HG02885 (cell line): ENCODE results near the gene HLA-C.
"Not testable (repeated sequence)": the region's sequence is repeated elsewhere in the genome, so short reads cannot be mapped to it uniquely, and the experiment has no call there.

Experiments
- ATAC-seq: cut with Tn5 transposase; IDR thresholded peaks from one replicate; pipeline ENCODE4 v1.9.1; 2021; ENCODE audit warnings: mild to moderate bottlenecking; ENCODE audit not compliant: unreplicated experiment, poor library complexity

HLA-C gene

GRCh38 chr6:31272436-31272835, 544 bp upstream of the HLA-C start:
- ATAC-seq, result no peak

- ATAC-seq, result peak; percentile 28
Observed at GRCh38 chr6:31270788-31271640, 878 bp downstream of the HLA-C start.

- no peak for ATAC-seq
Observed at GRCh38 chr6:31268836-31269235, 3.1 kb downstream of the HLA-C start.

- no peak for ATAC-seq
Observed at GRCh38 chr6:31268369-31268765, 3.5 kb downstream of the HLA-C start.

- no peak for ATAC-seq
Observed at GRCh38 chr6:31267651-31268368, 4.1 kb downstream of the HLA-C start.

GRCh38 chr6:31266567-31267360, 5.1 kb downstream of the HLA-C start:
- ATAC-seq, result no peak

- no peak for ATAC-seq
Observed at GRCh38 chr6:31265926-31266325, 6.0 kb downstream of the HLA-C start.

- ATAC-seq, result not testable (repeated sequence)
Observed at GRCh38 chr6:31263346-31263933, 8.5 kb downstream of the HLA-C start.

- ATAC-seq, result not testable (repeated sequence)
Observed at GRCh38 chr6:31259995-31260394, 11.9 kb downstream of the HLA-C start.

GRCh38 chr6:31252625-31253024, 19.3 kb downstream of the HLA-C start:
- ATAC-seq, result no peak

- no peak for ATAC-seq
Observed at GRCh38 chr6:31251261-31251660, 20.6 kb downstream of the HLA-C start.

- no peak for ATAC-seq
Observed at GRCh38 chr6:31249184-31249583, 22.7 kb downstream of the HLA-C start.

GRCh38 chr6:31247813-31248212, 24.1 kb downstream of the HLA-C start:
- ATAC-seq, result no peak

- ATAC-seq, result no peak
Observed at GRCh38 chr6:31246051-31246521, 25.8 kb downstream of the HLA-C start.

- ATAC-seq, result no peak
Observed at GRCh38 chr6:31243508-31243907, 28.4 kb downstream of the HLA-C start.

GRCh38 chr6:31239854-31240253, 32.0 kb downstream of the HLA-C start:
- ATAC-seq, result no peak

GRCh38 chr6:31234101-31234500, 37.8 kb downstream of the HLA-C start:
- not testable (repeated sequence) for ATAC-seq

GRCh38 chr6:31228476-31228875, 43.4 kb downstream of the HLA-C start:
- no peak for ATAC-seq

GRCh38 chr6:31227143-31227542, 44.7 kb downstream of the HLA-C start:
- no peak for ATAC-seq

GRCh38 chr6:31225735-31226134, 46.2 kb downstream of the HLA-C start:
- no peak for ATAC-seq
